Spleen (tissue), 11 donors: ENCODE measurements around the gene PRSS38. TPM values are rescaled to one million over a fixed set of nuclear protein-coding genes. Genes with fewer than 3 reads are reported as not detected.

Source experiments
- DNase-seq: peaks from one replicate; pipeline ENCODE4 v3.0.0-alpha.2; 2020
- H3K27ac ChIP-seq, 8 donors: fragments of 200-600 bp; sonication (generic) in 7 of 8; 1 replicate in 4 of 8; 2 replicates in 4 of 8; pipeline versions ENCODE4 v1.5.0 to v1.8.0; 2016 to 2021; ENCODE audit warnings: inconsistent platforms in 4 of 8, mild to moderate bottlenecking in 4 of 8, moderate library complexity in 1 of 8
- H3K27me3 ChIP-seq, 7 donors: fragments of 200-600 bp; sonication (generic) in 6 of 7; replicated peaks in 1 of 7; 1 replicate in 4 of 7; 2 replicates in 3 of 7; pipeline versions ENCODE4 v1.5.0 to v1.8.0; 2016 to 2021; ENCODE audit warnings: inconsistent platforms in 3 of 7, mild to moderate bottlenecking in 1 of 7
- H3K36me3 ChIP-seq, 6 donors: fragments of 200-600 bp; sonication (generic) in 5 of 6; 1 replicate in 4 of 6; 2 replicates in 2 of 6; pipeline versions ENCODE4 v1.5.0 to v1.8.0; 2016 to 2021; ENCODE audit warnings: inconsistent platforms in 2 of 6
- H3K4me1 ChIP-seq, 6 donors: fragments of 200-600 bp; sonication (generic) in 5 of 6; 1 replicate in 3 of 6; 2 replicates in 3 of 6; pipeline versions ENCODE4 v1.5.0 to v1.8.0; 2016 to 2021; ENCODE audit warnings: inconsistent platforms in 3 of 6
- H3K4me3 ChIP-seq, 8 donors: fragments of 200-600 bp; sonication (generic) in 7 of 8; 1 replicate in 4 of 8; 2 replicates in 4 of 8; pipeline versions ENCODE4 v1.5.0 to v1.8.0; 2016 to 2021; ENCODE audit warnings: inconsistent platforms in 4 of 8, mild to moderate bottlenecking in 4 of 8, moderate library complexity in 2 of 8
- H3K9me3 ChIP-seq, 8 donors: fragments of 200-600 bp; sonication (generic) in 7 of 8; 1 replicate in 4 of 8; 2 replicates in 4 of 8; pipeline versions ENCODE4 v1.5.0 to v1.8.0; 2016 to 2021; ENCODE audit warnings: inconsistent platforms in 4 of 8
- POLR2A ChIP-seq, 3 donors: fragments of 450-650 bp; IDR thresholded peaks; one replicate each; pipeline ENCODE4 v1.5.1; 2017; ENCODE audit warnings: antibody characterized with exemption in 3 of 3, mild to moderate bottlenecking in 1 of 3
- POLR2AphosphoS5 ChIP-seq, 3 donors: sonication (generic); formaldehyde crosslinking; IDR thresholded peaks; one replicate each; pipeline ENCODE4 v1.5.1; 2017; ENCODE audit warnings: antibody characterized with exemption in 3 of 3
- WGBS, 5 donors: extraction: QIAGEN DNeasy Blood & Tissue Kit in 3 of 5; methylation state at CpG; one replicate each; pipeline versions ENCODE4 v1.1.5 to v1.1.7; 2013 to 2018; 5-methylcytosine and 5-hydroxymethylcytosine counted together
- intact Hi-C: fragments of 100-400 bp; cut with DNase I; formaldehyde crosslinking; loops from one replicate; pipeline ENCODE4 v1.15.0; 2023; ENCODE audit warnings: low total_unique reads
- polyA plus RNA-seq, 3 donors: library from polyadenylated mRNA; stranded (reverse); fragments of 200-250 nt; gene quantifications; one replicate each; pipeline ENCODE4 v1.2.1, GENCODE V29; 2013
- total RNA-seq, 7 donors: library from RNA; depleted of rRNA in 3 of 7; stranded (reverse); fragments of >200 nt in 3 of 7; fragmentation: NEBNext Ultra II Directional in 4 of 7; extraction: Animal tissue kit (Norgen Biotek cat#: 25700) in 4 of 7; gene quantifications; one replicate each; pipeline versions ENCODE4 v1.1.0 to v1.2.1, GENCODE V29; 2016 to 2021
- TF ChIP-seq, protein P1 (sequence below), 11 experiments: fragments of 200-600 bp in 7 of 11; fragments of 450-650 bp in 4 of 11; sonication (generic) in 4 of 11; IDR thresholded peaks in 8 of 11; conservative IDR thresholded peaks in 3 of 11; 1 replicate in 7 of 11; 2 replicates in 4 of 11; pipeline versions ENCODE4 v1.4.0 to v1.8.0; 2016 to 2021; ENCODE audit warnings: antibody characterized with exemption in 11 of 11, inconsistent platforms in 4 of 11, mild to moderate bottlenecking in 1 of 11
- donor health status: healthy with polysubstance abuse.
- donor health status: DM: no; HTN: no; CAD: no; lungs with moderate emphysema.
- donor health status: DM: no; HTN: no; CAD: no.
- donor health status: Bipolar disorder and iron deficiency.
- donor health status: healthy.
- donor health status: DM: no; HTN: no; CAD: no.
- donor health status: DM: yes; HTN: yes; CAD: no.

The PRSS38 gene
- total and polyA plus RNA-seq, 10 donors = not detected

DNA sequence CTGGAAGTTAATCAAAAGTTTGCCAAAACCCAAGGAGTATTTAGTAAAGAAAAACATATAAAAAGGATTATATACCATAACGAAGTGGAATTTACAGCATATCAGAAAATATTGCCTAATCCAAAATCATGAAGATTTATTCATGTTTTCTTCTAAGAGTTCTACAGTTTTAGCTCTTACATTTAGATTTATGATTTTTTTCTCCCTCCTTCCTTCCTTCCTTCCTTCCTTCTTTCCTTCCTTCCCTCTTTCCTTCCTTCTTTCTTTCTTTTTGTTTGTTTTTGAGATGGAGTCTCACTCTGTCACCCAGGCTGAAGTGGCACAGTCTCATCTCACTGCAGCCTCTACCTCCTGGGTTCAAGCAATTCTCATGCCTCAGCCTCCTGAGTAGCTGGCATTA lies 15.7 kb upstream of the PRSS38 start:
- no peak overlapping the region for H3K4me3 ChIP-seq
- WGBS, 5 donors = 75 to 86% (median 79%) methylated on average over 1 of the region's 1 CpG

DNA sequence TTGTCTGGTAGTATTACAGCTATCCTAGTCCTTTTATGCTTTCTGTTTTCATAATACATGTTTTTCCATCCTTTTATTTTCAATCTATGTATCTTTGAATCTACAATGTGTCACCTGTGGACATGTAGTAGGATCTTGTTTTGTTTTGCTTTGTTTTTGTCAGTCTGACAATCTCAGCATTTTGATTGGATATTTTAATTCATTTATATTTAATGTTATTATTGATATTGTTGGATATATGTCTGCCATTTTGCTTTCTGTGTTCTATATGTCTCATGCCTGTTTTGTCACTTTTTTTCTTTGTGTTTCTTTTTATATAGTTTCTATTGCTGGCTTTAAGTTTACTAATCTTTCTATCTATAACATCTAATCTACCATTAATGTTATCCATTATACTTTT lies 11.5 kb upstream of the PRSS38 start:
- peaks cover 0 to 16% (median 0%) of the 10 kb centered on the region in 8 donors for H3K9me3 ChIP-seq
- no peak for DNase-seq
- H3K27me3 ChIP-seq = peaks cover 0 to 16% (median 0%) of the 10 kb centered on the region in 7 donors
- H3K27ac ChIP-seq = no peak overlapping the region
- TF ChIP-seq POLR2AphosphoS5 (IDR thresholded peaks at IDR 0.05) (no peak), POLR2A (IDR thresholded peaks at IDR 0.05) (no peak)
- TF ChIP-seq, protein P1, sequence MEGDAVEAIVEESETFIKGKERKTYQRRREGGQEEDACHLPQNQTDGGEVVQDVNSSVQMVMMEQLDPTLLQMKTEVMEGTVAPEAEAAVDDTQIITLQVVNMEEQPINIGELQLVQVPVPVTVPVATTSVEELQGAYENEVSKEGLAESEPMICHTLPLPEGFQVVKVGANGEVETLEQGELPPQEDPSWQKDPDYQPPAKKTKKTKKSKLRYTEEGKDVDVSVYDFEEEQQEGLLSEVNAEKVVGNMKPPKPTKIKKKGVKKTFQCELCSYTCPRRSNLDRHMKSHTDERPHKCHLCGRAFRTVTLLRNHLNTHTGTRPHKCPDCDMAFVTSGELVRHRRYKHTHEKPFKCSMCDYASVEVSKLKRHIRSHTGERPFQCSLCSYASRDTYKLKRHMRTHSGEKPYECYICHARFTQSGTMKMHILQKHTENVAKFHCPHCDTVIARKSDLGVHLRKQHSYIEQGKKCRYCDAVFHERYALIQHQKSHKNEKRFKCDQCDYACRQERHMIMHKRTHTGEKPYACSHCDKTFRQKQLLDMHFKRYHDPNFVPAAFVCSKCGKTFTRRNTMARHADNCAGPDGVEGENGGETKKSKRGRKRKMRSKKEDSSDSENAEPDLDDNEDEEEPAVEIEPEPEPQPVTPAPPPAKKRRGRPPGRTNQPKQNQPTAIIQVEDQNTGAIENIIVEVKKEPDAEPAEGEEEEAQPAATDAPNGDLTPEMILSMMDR (IDR thresholded peaks at IDR 0.05 in 8 of 11, conservative IDR thresholded peaks at IDR 0.05 in 3 of 11) = no peak
- no peaks in the 10 kb centered on the region for H3K36me3 ChIP-seq
- intact Hi-C loops = no loop called here
- no peak overlapping the region for H3K4me3 ChIP-seq
- H3K4me1 ChIP-seq = no peaks in the 10 kb centered on the region

More for the DNA sequence above, 15.7 kb upstream of the PRSS38 start:
- Histone ChIP-seq H3K4me1 (peaks cover 0 to 2% (median 0%) of the 10 kb centered on the region in 6 donors), H3K27me3 (peaks cover 0 to 9% (median 0%) of the 10 kb centered on the region in 7 donors), H3K9me3 (peaks cover 0 to 15% (median 0%) of the 10 kb centered on the region in 8 donors), H3K27ac (no peak overlapping the region), H3K36me3 (no peaks in the 10 kb centered on the region)
- DNase-seq = no peak
- intact Hi-C loops = no loop called here
- no peak for TF ChIP-seq POLR2A (IDR thresholded peaks at IDR 0.05)

DNA sequence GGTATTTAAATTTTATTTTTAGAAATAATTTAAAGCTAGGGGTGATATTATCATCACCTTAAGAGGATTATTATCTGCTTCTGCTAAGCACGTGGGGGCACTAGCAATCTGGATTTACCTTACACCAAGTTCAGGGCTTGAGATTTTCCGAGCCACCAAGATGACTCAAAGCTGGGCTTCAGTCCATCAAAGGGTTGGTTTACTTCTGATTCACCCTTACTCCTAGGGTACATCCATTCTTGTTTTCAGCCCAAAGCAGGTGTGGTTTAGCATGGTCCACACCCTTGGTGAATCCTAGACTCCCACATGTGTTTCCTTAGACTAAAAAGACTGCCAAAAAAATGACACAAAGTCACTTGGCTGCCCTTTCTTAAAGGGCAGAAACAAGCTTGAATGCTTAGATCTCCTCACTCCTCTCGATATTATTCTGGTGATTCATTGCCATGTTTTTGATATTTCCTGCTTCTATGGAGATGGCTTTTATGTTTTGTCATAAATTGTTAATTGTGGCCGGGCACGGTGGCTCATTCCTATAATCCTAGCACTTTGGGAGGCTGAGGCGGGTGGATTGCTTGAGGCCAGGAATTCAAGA lies 9.8 kb upstream of the PRSS38 start:
- no peak overlapping the region for H3K4me3 ChIP-seq
- peaks cover 0 to 16% (median 0%) of the 10 kb centered on the region in 7 donors for H3K27me3 ChIP-seq
- peaks cover 0 to 16% (median 0%) of the 10 kb centered on the region in 8 donors for H3K9me3 ChIP-seq
- intact Hi-C loops = no loop called here
- WGBS, 5 donors = 68 to 85% (median 77%) methylated on average over 6 of the region's 6 CpGs
- no peak for DNase-seq
- H3K27ac ChIP-seq = no peak overlapping the region
- no peaks in the 10 kb centered on the region for H3K4me1 ChIP-seq
- no peaks in the 10 kb centered on the region for H3K36me3 ChIP-seq
- TF ChIP-seq, protein P1 (IDR thresholded peaks at IDR 0.05 in 8 of 11, conservative IDR thresholded peaks at IDR 0.05 in 3 of 11) = no peak
- TF ChIP-seq POLR2A (IDR thresholded peaks at IDR 0.05) (no peak), POLR2AphosphoS5 (IDR thresholded peaks at IDR 0.05) (no peak)

DNA sequence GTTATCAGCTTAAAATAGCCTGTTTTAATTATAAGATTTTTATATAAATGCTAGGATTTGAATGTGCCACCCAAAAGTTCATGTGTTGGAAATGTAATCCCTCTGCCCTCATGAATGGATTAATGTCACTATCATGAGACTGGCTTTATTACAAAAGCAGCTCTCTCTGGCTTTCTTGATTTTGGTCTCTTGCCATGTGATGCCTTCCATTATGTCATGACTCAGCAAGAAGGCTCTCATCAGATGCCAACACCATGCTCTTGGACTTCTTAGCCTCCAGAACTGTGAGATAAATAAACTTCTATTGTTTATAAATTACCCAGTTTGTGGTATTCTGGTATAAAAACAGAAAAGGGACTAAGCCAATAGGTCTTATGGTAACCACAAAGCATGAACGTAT lies 6.9 kb upstream of the PRSS38 start:
- intact Hi-C loops = no loop called here
- TF ChIP-seq POLR2A (IDR thresholded peaks at IDR 0.05) (no peak), POLR2AphosphoS5 (IDR thresholded peaks at IDR 0.05) (no peak)
- TF ChIP-seq, protein P1 (IDR thresholded peaks at IDR 0.05 in 8 of 11, conservative IDR thresholded peaks at IDR 0.05 in 3 of 11) = no peak
- peaks cover 0 to 16% (median 0%) of the 10 kb centered on the region in 7 donors for H3K27me3 ChIP-seq
- H3K27ac ChIP-seq = no peak overlapping the region
- no peak overlapping the region for H3K4me3 ChIP-seq
- H3K9me3 ChIP-seq = peaks cover 0 to 28% (median 11%) of the 10 kb centered on the region in 8 donors
- no peak for DNase-seq
- no peaks in the 10 kb centered on the region for H3K4me1 ChIP-seq
- 35 to 52% (median 46%) methylated on average over 1 of the region's 1 CpG for WGBS, 5 donors
- H3K36me3 ChIP-seq = no peaks in the 10 kb centered on the region
